A549 (cell line): ENCODE data around the gene CTBP1.

Experiments
- BHLHE40 ChIP-seq: IDR thresholded peaks from 2 replicates; pipeline ENCODE4 v1.6.1; 2012; ENCODE audit warnings: low read depth, low read length, inconsistent platforms
- EHF ChIP-seq: fragments of 250-450 bp; sonication (Bioruptor Pico); IDR thresholded peaks from 2 replicates; pipeline ENCODE4 v1.5.0; 2020; ENCODE audit warnings: mild to moderate bottlenecking
- EP300 ChIP-seq, 2 experiments: fragments of >200 bp; sonication (Bioruptor Twin); formaldehyde crosslinking; IDR thresholded peaks; 2 replicates in 1 of 2; 3 replicates in 1 of 2; pipeline ENCODE4 v1.6.1; 2016 to 2017
- ESRRA ChIP-seq: fragments of 150-350 bp; IDR thresholded peaks from 2 replicates; pipeline ENCODE4 v1.6.1; 2014; ENCODE audit warnings: mild to moderate bottlenecking, low read length, borderline replicate concordance
- JUN ChIP-seq, 2 experiments: fragments of >200 bp; sonication (Bioruptor Twin); formaldehyde crosslinking; IDR thresholded peaks; 2 replicates in 1 of 2; 3 replicates in 1 of 2; pipeline ENCODE4 v1.6.1; 2016 to 2017
- MAZ ChIP-seq: fragments of 150-350 bp; IDR thresholded peaks from 2 replicates; pipeline ENCODE4 v1.6.1; 2014; ENCODE audit warnings: antibody characterized with exemption, low read depth, low read length, borderline replicate concordance
- NPAS2 ChIP-seq: fragments of 250-450 bp; sonication (Bioruptor Pico); IDR thresholded peaks from 2 replicates; pipeline ENCODE4 v1.8.0; 2022; ENCODE audit warnings: mild to moderate bottlenecking, moderate library complexity, borderline replicate concordance
- ZNF302 ChIP-seq: fragments of 250-450 bp; sonication (Bioruptor Pico); IDR thresholded peaks from 2 replicates; pipeline ENCODE4 v1.9.0; 2021; ENCODE audit warnings: inconsistent platforms, mild to moderate bottlenecking, moderate library complexity
- TF ChIP-seq, protein P1 (sequence below): fragments of >200 bp; sonication (Bioruptor Twin); formaldehyde crosslinking; IDR thresholded peaks from 3 replicates; pipeline ENCODE4 v1.5.1; 2016
- TF ChIP-seq, protein P2 (sequence below): fragments of 150-350 bp; IDR thresholded peaks from 2 replicates; pipeline ENCODE4 v1.6.1; 2014; ENCODE audit warnings: low read depth, mild to moderate bottlenecking, low read length
- TF ChIP-seq, protein P3 (sequence below): fragments of 200-600 bp; sonication (generic); IDR thresholded peaks from 2 replicates; pipeline ENCODE4 v1.6.1; 2016; ENCODE audit warnings: antibody characterized with exemption, mild to moderate bottlenecking, moderate library complexity

DNA sequence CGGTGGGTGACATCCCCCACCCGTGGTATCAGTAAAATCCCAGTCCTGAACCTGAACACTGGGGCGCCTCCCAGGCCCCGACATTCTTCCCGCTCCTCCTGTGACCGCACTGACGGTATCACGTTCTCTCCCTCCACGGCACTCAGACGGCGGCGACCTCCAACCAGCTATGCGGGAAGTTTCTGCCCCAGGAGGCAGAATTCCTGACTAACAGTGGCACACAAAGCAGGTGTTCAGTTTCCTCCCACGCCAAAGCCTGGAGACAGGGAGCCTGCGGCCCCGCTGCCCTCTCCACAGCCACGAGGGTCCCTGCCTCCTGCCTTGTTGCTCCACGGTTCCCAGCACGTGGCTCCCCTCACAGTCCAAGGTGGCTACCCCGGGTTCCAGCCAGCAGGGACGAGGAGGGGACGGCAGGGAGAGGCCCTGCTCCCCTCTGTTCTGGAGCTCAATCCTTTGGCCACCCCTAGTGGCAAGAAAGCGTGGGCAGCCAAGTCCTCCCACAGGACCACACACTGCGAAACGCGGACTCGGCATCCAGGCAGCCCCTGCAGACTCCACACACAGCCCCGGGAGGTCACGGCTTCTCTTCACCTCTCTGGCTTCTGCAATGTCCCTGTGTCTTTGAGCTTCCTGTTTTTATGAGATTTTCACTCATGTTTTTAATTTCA is 15.2 kb downstream of the CTBP1 start:
- no peak for TF ChIP-seq ZNF302 (CRISPR knock-in tag)
- no peak for TF ChIP-seq JUN (IDR thresholded peaks at IDR 0.05)
- TF ChIP-seq, protein P1, sequence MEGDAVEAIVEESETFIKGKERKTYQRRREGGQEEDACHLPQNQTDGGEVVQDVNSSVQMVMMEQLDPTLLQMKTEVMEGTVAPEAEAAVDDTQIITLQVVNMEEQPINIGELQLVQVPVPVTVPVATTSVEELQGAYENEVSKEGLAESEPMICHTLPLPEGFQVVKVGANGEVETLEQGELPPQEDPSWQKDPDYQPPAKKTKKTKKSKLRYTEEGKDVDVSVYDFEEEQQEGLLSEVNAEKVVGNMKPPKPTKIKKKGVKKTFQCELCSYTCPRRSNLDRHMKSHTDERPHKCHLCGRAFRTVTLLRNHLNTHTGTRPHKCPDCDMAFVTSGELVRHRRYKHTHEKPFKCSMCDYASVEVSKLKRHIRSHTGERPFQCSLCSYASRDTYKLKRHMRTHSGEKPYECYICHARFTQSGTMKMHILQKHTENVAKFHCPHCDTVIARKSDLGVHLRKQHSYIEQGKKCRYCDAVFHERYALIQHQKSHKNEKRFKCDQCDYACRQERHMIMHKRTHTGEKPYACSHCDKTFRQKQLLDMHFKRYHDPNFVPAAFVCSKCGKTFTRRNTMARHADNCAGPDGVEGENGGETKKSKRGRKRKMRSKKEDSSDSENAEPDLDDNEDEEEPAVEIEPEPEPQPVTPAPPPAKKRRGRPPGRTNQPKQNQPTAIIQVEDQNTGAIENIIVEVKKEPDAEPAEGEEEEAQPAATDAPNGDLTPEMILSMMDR, result no peak
- TF ChIP-seq, protein P2, sequence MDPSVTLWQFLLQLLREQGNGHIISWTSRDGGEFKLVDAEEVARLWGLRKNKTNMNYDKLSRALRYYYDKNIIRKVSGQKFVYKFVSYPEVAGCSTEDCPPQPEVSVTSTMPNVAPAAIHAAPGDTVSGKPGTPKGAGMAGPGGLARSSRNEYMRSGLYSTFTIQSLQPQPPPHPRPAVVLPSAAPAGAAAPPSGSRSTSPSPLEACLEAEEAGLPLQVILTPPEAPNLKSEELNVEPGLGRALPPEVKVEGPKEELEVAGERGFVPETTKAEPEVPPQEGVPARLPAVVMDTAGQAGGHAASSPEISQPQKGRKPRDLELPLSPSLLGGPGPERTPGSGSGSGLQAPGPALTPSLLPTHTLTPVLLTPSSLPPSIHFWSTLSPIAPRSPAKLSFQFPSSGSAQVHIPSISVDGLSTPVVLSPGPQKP, result no peak
- TF ChIP-seq, protein P3, sequence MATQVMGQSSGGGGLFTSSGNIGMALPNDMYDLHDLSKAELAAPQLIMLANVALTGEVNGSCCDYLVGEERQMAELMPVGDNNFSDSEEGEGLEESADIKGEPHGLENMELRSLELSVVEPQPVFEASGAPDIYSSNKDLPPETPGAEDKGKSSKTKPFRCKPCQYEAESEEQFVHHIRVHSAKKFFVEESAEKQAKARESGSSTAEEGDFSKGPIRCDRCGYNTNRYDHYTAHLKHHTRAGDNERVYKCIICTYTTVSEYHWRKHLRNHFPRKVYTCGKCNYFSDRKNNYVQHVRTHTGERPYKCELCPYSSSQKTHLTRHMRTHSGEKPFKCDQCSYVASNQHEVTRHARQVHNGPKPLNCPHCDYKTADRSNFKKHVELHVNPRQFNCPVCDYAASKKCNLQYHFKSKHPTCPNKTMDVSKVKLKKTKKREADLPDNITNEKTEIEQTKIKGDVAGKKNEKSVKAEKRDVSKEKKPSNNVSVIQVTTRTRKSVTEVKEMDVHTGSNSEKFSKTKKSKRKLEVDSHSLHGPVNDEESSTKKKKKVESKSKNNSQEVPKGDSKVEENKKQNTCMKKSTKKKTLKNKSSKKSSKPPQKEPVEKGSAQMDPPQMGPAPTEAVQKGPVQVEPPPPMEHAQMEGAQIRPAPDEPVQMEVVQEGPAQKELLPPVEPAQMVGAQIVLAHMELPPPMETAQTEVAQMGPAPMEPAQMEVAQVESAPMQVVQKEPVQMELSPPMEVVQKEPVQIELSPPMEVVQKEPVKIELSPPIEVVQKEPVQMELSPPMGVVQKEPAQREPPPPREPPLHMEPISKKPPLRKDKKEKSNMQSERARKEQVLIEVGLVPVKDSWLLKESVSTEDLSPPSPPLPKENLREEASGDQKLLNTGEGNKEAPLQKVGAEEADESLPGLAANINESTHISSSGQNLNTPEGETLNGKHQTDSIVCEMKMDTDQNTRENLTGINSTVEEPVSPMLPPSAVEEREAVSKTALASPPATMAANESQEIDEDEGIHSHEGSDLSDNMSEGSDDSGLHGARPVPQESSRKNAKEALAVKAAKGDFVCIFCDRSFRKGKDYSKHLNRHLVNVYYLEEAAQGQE, result no peak
- no peak for TF ChIP-seq EHF (CRISPR knock-in tag)
- TF ChIP-seq BHLHE40, result no peak
- TF ChIP-seq NPAS2 (CRISPR knock-in tag), result no peak
- TF ChIP-seq EP300 (IDR thresholded peaks at IDR 0.05), result no peak
- no peak for TF ChIP-seq ESRRA
- no peak for TF ChIP-seq MAZ
